ENCODE results near the gene PCBP3.

PCBP3 gene

DNA sequence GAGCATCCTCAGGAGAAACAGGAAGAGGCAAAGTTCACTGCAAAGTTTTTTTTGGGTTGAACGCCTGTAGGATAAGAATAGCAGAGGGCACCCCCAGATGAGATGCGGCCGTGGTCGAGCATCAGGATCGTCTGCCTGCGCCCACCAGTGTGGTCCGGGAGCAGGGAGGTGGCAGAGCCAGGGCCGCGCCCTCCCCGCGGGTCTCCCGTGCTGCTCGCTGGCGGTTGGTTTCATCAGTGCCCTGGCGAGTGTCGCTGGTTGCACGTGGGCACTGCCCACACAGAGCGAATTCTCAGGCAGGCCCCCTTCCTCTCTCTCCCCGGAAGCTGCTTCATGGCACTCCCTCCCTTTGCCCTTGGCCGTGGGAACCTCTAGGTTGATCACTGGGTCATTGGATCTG lies 120.0 kb downstream of the PCBP3 start:
- DNase-seq, result no peak

DNA sequence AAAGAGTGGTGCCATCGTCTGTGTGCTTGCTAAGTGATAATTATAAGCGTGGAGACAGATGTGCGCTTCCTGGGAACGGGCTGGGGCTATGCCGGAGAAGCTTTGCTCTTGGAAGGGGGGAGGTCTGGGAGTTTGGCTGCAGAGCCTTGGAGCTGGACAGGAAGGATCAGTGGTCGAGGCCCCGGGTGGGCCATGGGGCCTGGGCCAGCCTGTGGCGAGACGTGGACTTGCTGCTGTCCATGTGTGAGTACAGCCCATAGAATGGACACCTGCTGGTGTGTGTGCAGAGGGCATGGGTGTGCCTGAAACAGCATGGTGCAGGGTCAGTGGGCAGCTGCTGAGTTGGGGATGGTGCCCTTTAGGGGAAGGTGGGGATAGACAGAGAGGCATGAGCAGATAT lies 121.3 kb downstream of the PCBP3 start:
- DNase-seq, result no peak

DNA sequence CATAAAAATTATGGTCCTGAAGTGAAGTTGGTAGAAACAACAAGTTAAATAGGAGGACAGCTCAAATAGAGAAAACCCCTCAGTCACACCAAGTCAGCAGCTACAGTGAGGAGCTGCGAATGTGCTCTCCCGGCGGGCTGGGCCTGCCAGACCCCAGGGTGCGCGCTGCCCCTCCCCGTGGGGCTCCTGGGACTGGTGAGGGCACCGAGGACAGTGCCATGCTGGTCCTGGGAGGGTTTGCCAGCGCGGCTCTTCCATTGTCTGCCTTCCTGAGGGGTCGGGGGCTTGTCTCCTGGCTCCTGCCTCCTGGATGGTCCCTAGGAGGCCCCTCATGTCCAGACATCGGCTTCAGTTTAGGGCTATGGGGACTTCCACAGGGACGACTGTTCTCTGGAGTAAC lies 121.8 kb downstream of the PCBP3 start:
- DNase-seq, result no peak

DNA sequence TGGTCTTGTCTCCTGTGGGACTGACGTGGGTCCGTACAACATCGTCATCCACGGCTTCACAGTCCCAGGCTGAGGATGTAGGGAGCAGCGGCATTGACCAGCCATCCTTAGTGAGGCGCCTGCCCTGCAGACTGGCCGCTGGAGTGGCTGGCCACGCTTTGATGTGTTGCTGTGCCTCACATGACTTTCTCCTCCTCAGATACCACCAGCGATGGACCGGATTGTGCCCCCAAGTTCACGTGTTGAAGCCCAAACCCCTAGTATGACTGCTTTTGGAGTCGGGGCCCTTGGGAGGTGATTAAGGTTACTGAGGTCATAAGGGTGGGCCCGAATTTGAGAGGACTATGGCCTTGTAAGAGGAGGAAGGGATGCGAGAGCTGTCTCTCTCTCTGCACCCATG lies 122.5 kb downstream of the PCBP3 start:
- DNase-seq, result no peak

DNA sequence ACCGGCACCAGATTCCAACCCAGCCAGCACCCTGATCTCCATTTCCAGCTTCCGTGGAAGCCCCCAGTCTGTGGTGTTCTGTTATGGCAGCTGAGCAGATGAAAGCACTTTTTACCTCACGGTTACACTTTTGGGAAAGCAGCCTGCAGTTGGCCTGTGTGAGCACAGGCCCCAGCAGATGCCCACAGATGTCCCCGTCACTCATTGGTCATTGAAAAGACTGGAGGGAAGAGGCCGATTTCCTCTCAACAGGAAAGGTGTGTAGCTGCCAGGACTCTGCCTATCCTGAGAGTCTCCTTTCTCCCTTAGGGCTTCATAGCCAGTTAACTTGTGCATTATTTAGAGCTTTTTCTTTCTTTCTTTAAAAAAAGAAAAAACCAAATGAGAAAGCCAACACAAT lies 123.0 kb downstream of the PCBP3 start:
- no peak for DNase-seq

DNA sequence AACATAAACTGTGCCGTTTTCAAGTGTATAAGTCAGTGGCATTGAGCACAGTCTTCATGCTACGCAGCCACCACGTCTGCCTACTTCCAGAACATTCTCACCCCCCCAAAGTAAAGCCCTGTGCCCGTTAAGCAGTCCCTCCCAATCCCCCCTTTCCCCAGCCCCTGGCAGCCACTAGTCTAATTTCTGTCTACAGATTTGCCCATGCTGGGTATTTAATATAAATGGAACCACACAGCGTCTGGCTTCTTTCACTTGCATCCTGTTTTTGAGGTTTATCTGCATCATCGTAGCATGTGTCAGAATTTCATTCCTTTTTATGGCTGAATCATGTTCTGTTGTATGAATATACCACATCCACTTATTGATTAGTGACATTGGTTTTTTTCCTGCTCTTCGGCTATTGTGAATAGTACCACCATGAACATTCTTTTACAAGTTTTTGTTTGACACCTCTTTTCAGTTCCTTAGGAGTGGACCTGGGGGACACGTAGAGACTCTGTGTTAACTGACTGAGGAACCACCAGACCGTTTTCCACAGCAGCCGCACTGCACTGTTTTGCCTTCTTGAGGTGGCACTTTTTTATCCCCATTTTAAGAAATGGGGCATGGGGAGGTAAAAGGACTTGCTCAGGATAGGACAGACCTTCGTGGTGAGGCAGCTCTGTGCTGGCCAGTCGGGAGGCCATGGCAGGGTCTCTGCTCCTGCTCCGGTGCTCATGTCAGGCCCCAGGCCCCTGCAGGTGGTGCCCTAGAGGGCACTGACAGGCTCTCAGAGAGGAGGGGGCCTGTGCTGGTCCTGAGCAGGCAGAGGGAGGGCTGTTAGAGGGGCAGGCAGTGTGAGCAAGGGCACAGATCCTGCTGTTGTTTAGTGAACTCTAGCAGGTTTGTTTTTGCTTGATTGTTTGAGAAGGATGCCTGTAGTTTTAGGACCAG lies 123.8 kb downstream of the PCBP3 start:
- no peak for DNase-seq

DNA sequence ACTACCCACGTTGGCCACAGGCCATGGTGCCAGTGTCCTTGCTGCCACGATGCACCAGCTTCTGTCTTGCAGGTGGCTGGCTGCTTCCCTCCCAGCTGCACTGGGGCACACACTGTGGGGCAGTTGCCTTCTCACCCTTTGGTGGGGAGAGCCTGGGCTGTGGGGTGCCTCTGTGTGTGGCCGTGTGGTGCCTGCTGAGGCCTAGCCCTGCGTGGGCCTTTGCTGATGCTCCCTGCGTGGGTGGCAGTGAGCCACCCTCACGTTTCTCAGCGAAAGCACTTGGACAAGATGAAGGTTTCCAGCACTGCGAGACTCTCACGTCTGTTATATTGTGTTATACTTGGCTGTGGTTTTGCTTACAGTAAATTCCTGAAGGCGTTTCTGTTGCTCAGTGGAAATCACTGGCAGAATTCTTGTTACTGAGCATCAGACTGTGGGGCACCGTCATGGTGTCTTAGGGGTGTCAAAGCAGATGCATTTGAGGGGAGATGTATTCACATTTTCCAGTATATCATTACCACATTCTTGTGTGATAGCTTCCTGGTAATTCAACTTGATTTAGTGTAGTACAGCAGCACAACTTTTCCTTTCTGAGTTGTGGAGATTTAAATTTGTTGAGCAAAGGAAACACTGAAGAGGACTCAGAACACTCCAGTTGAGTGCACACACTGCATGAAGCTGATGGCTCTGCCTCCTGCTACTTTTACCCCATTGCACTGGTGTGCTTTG lies 124.7 kb downstream of the PCBP3 start:
- DNase-seq, result peak in 1 of 2 donors; percentile 42

DNA sequence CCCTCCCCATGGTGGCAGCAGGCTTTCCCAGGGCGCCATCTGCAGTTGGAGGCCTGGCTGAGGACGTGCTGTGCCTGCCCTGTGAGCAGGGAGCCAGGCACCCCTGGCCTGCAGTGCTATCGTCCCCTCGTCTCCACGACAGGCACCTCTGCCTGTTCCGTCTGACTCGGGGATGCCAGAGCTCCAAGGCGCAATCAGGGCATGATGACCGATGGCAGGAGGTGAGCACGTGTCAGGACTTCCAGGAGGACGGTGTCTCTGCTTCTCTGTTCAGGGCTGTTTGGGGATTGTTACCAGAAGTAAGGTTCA lies 125.2 kb downstream of the PCBP3 start:
- DNase-seq, result no peak

DNA sequence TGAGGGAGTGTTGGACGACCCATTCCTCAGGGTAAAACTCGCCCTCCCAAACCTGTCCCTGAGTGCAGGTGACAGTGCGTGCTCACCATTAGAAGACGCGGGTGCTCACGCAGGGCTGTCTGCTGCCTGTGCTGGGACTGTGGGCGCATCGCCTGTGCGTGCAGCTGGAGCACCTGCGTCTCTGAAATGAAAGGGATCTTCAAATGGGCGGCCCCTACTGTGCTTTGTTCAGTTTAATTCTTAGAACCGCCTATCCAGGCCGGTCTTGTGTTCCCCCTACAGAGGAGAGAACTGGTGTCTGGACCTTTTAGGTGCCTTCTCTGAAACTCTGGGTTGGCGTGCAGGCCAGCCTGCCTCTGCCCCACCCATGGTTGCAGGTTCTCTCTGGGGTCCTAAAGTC lies 125.8 kb downstream of the PCBP3 start:
- DNase-seq, result no peak

DNA sequence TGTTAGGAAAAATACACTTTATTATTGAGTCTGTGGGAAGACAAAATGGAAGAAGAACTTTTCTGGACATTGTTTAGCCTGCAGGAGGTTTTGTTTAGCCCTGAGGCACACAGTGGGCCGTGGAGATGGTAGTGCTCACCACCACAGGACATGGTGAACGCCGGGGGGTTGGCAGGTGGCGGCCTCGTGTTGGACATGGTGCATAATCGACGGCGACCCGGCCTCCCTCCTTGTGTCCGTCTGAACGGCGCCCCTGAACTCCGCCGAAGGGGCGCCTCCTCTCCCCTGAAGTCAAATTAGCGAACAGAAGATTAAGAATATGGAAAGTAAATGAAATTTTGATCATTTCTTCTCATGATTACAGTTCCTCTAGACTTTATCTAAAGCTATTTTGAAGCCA lies 126.4 kb downstream of the PCBP3 start:
- DNase-seq, result no peak

DNA sequence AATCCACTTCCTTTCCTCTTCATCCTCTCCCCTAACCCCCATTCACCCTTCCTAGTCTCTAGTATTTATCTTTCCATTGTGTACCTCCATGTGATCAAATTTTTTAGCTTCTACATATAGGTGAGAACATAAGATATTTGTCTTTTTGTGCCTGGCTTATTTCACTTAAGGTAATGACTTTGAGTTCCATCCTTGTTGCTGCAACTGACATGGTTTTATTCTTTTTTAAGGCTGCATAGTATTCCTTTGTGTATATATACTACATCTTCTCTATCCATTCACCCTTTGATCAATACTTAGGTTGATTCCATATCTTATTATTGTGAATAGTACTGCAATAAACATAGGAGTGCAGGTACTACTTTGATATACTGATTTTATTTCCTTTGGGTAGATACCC lies 128.7 kb downstream of the PCBP3 start:
- no peak for DNase-seq

DNA sequence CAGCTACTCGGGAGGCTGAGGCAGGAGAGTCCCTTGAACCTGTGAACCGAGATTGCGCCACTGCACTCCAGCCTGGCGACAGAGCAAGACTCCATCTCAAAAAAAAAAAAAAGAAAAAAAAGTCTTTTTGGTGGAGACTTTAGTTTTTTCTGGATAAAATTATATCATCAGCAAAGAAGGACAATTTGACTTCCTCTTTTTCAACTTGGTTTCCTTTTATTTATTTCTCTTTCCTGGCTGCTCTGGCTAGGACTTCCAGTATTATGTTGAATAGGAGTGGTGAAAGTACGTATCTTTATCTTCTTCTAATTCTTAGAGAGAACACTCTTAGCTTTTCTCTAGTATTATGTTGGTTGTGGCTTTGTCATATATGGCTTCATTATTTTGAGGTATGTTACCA lies 130.8 kb downstream of the PCBP3 start:
- no peak for DNase-seq

DNA sequence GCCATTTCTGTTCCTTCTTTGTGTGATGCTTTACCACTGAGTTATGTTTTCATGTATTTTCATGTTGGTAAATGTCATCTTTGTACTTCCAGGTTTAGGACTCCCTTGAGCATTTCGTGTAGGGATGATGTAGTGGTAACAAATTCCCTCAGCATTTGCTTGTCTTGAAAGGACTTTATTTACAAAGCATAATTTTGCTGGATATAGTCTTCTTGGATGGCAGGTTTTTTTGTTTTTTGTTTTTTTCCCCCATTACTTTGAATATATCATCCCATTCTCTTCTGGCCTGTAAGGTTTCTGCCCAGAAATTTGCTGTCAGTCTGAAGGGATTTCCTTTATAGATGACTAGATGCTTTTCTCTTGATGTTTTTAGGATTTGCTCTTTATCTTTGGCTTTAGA lies 133.4 kb downstream of the PCBP3 start:
- DNase-seq, result no peak

DNA sequence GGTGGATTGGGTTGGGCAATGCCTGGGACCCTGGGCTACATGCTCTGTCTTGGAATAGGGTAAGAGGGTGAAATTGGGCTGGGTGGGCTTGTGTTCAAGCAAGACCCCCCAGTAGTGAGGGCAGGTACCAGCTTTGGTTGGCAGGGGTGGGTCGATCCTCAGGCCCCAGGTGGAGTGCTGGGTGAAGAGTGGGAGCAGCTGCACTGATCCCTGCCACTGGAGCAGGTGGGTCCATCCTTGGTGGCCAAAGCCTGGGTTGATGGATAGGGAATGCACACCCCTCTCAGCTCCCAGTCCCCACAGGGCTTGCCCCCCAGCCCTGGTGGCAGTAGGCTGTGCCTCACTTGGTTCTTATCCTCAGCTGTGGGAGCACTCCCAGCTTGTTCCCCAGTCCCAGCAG lies 135.2 kb downstream of the PCBP3 start:
- no peak for DNase-seq

DNA sequence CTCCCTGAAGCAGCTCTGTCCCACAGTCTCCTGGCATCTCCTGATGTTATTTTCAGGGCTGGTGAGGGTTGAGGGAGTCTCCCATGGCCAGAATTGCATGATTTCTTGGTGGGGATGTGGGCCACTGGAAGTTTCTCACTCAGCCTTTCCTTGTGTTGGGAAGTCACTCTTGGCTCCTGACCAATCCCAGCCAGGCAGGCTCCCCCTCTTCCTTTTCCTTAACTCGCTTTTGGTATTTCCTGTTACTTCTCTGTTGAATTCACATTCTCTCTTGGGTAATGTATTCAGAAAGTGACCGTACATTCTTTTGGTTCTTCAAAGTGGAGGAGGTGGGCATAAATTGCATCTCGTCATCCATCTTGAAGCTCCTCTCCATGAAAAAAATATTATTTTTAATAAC lies 135.7 kb downstream of the PCBP3 start:
- no peak for DNase-seq

DNA sequence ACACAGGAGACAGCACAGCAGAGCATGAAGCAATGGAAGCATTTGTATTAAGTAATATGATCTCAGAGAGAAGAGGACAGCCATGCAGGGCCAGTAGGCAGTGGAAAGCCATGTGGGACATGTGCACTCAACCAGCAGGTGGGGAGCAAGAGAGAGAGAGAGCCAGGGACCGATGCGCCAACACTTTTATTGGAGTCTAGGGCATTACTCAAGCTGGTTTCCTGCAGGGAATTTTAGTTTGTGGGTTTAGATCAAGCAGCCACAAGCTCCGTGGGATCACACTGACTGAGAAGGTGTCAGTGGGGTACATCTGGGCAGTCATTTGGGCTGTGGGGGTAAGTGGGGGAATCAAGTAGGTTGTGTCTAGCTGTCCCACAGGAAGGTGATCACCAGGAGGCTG lies 137.1 kb downstream of the PCBP3 start:
- no peak for DNase-seq

DNA sequence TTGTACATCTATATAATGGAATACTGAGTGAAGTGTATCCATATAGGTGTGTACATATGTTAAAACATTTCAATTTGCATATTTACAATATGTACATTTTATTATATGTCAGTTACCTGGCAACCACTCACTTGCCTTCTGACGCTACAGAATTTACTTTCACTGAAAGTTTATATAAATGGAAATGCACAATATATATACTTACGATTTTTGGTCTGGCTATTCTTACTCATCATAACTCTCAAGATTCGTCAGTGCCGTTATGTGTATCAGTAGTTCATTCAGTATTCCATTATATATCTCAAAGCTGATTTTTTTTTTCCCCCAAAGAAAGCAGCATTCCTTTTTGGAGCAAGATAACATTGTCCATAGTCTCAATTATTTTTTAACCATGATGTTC lies 138.2 kb downstream of the PCBP3 start:
- DNase-seq, result no peak

DNA sequence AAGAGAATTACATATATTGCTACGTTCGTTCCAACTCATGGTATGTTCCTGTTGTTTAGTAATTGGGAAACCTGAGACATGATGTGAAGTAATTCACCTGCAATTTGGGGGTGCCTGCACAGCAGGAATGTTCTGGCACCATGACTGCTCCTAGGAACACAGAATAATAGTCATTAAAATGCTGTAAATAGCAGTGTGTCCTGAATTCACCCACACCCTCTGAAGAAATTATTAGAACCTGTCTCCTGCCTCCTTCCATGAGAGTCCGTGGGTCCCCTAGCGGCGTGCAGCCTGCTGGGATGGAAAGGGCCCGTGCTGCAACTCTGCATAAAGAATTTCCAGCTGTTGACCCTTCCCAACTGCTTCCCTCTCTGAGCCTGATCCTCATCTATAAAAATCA lies 143.1 kb downstream of the PCBP3 start:
- DNase-seq, result no peak

DNA sequence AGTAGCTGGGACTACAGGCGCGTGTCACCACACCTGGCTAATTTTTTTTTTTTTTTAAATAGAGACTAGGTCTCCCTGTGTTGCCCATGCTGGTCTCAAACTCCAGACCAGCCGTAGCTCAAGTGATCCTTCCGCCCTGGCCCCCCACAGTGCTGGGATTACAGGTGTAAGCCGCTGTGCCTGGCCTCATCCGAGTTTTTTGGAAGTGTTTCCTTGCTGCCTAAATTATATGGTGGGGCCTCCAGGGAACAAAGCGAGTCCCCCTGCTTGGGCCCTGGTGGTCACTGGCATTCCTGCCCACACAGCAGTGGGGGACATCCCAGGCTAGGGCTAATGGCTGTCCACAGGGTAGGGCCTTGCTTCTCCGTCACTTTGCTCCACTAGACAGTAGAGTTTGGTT lies 143.8 kb downstream of the PCBP3 start:
- DNase-seq, result no peak

DNA sequence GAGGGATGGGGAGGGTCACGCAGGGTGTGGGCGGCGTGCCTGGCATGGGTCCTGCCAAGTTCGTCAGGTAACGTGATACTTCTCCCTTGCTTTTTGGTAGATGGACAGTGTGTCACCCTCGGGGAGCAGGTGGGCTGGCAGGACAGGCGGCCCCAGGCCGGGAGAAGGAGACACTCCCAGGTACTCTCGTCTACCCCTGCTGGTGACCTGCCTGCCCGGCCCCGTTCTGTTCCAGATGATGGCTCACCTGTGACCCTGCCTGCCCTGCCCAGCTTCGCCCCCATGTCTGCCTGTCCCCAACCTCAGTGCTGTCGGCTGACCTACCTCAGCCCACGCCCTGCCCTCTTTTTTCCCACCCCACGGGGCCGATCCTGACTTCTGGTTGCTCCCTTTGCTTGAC lies 144.7 kb downstream of the PCBP3 start:
- no peak for DNase-seq

DNA sequence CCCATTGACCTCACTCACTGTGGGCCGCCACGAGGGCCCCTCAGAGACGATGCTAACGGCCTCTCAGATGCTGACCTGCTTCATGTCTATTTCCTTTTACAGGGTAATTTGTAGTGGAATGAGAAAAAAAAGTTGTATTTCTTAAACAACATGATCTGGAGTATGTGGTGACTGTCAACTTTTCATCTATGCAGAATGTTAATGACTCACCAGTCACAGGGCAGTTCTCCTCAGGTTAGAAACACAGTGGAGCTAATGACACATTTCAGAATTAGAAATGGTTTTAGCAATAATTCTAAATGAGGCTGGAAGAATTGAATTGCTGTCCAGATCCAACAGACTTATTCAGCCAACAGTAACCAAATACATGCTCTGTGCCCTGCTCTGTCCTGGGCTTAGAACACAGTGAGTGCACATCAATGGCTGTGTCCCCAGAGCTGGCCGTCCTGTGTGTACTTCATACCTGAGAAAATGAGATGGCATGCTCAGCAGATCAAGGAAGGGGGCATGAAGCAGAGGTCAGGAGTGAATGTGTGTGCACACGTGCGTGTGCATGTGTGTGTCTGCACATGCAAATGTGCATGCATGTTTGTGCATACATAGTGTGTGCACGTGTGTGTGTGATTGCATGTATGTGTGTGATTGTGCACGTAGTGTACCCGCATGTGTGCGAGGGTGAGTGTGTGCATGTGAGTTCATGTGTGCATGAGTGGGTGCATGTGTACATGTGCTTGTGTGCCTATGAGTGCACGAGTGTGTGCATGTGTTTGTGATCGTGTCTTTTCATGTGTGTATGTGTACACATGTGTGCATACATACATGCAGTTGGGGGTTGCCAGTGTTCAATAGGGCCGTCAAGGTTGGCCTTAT lies 145.3 kb downstream of the PCBP3 start:
- no peak for DNase-seq

DNA sequence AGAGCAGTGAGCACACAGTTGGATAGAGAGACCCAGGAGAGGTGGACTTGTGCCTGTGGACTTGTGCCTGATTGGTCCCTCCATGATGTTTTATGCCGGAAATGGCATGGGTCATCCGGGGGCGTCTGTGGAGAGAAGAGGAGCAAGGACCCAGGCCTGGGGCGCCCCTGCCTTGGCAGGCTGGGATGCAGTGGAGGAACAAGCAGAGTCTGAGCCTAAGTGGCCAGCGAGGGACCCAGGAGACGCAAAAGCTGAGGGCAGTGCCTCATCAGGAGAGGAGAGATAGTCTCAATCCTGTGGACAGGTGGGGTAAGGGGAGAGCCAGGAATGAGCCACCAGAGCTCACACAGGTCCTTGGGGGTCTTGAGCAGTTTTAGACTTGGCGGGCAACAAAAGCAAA lies 146.9 kb downstream of the PCBP3 start:
- DNase-seq, result no peak

DNA sequence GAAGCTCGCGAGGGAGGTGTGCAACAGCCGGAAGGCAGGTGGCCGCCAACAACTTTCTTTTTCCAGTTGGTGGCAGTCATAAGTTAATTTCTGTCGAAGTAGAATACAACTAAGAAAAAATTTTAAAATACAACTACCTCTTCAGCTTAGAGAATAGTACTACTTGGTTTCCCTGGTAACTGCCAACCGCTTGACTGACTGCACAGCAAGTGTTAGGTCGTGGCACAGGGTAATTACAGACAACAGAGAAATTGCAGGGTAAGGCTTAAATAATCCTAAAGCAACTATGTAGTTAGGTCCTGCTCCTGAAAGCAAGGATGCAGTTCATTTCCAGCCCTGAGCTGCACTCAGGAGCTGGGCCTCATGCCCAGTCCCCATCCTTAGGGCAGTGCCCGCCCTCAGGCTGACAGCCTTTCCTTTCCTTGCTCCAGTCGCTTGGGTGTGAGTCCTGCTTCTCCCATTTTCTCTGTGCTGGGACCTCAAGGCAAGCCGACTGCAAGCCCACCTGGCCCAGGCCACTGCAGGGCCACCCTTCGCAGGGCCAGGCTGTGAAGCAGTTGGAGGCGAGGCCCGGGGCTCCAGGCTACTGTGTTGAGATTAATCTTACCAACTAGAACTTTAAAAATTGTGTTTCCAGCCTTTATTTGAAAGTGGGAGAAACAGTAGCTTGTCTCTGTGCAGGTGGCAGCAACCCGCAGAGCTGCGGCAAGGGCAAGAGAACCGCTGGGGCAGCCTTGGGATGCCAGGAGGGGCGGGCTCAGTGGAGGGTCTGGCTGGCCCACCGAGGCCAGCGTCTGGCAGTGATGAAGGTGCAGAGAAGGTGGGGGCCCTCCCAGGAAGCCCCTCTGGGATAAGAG lies 148.3 kb downstream of the PCBP3 start:
- no peak for DNase-seq
